ES-I3 (cell line): ENCODE data around the gene SLC17A1.

Experiments used
- H3K36me3 ChIP-seq: 2 replicates; pipeline ENCODE4 v1.6.1; 2013; ENCODE audit warnings: mild to moderate bottlenecking, low read length, control low read depth, moderate library complexity; ENCODE audit not compliant: insufficient read depth
- H3K4me1 ChIP-seq: 2 replicates; pipeline ENCODE4 v1.6.1; 2013; ENCODE audit warnings: mild to moderate bottlenecking, control low read depth, low read length; ENCODE audit not compliant: insufficient read depth
- H3K9ac ChIP-seq: 2 replicates; pipeline ENCODE4 v1.6.1; 2013; ENCODE audit warnings: low read depth, mild to moderate bottlenecking, low read length, moderate library complexity
- H3K9me3 ChIP-seq: 2 replicates; pipeline ENCODE4 v1.6.1; 2013; ENCODE audit warnings: mild to moderate bottlenecking, low read length, moderate library complexity; ENCODE audit not compliant: control insufficient read depth, insufficient read depth

The SLC17A1 gene

GRCh38 chr6:25851961-25852360 lies 20.1 kb upstream of the SLC17A1 start:
- Histone ChIP-seq H3K36me3 (no peaks in the 10 kb centered on the region), H3K9me3 (no peaks in the 10 kb centered on the region), H3K9ac (no peak overlapping the region), H3K4me1 (peaks cover 5% of the 10 kb centered on the region; the same call in 1 of the 2 replicates)

- Histone ChIP-seq H3K9ac (no peak overlapping the region), H3K9me3 (no peaks in the 10 kb centered on the region), H3K4me1 (peaks cover under 1% of the 10 kb centered on the region; the same call in 1 of the 2 replicates), H3K36me3 (no peaks in the 10 kb centered on the region)
These were observed 12.7 kb upstream of the SLC17A1 start for GRCh38 chr6:25844518-25844917.

GRCh38 chr6:25842526-25842925 lies 10.7 kb upstream of the SLC17A1 start:
- H3K4me1 ChIP-seq: no peaks in the 10 kb centered on the region
- H3K36me3 ChIP-seq: no peaks in the 10 kb centered on the region
- H3K9ac ChIP-seq: no peak overlapping the region
- no peaks in the 10 kb centered on the region for H3K9me3 ChIP-seq

- no peaks in the 10 kb centered on the region for H3K36me3 ChIP-seq
- no peak overlapping the region for H3K9ac ChIP-seq
- H3K4me1 ChIP-seq: no peaks in the 10 kb centered on the region
- H3K9me3 ChIP-seq: no peaks in the 10 kb centered on the region
These were observed 3.8 kb upstream of the SLC17A1 start for GRCh38 chr6:25835442-25836283.

- H3K9ac ChIP-seq: no peak overlapping the region
- H3K4me1 ChIP-seq: no peaks in the 10 kb centered on the region
- no peaks in the 10 kb centered on the region for H3K36me3 ChIP-seq
- no peaks in the 10 kb centered on the region for H3K9me3 ChIP-seq
These were observed 3.1 kb upstream of the SLC17A1 start for GRCh38 chr6:25834950-25835349.

GRCh38 chr6:25833136-25833535 lies 1.3 kb upstream of the SLC17A1 start:
- H3K9ac ChIP-seq: no peak overlapping the region
- H3K36me3 ChIP-seq: no peaks in the 10 kb centered on the region
- no peaks in the 10 kb centered on the region for H3K9me3 ChIP-seq
- no peaks in the 10 kb centered on the region for H3K4me1 ChIP-seq

GRCh38 chr6:25832670-25833069 lies 818 bp upstream of the SLC17A1 start:
- Histone ChIP-seq H3K4me1 (no peaks in the 10 kb centered on the region), H3K9me3 (no peaks in the 10 kb centered on the region), H3K9ac (no peak overlapping the region), H3K36me3 (no peaks in the 10 kb centered on the region)

GRCh38 chr6:25832307-25832662 lies 433 bp upstream of the SLC17A1 start:
- Histone ChIP-seq H3K9me3 (no peaks in the 10 kb centered on the region), H3K9ac (no peak overlapping the region), H3K36me3 (no peaks in the 10 kb centered on the region), H3K4me1 (no peaks in the 10 kb centered on the region)

GRCh38 chr6:25830458-25830857 lies 1.4 kb downstream of the SLC17A1 start:
- no peaks in the 10 kb centered on the region for H3K36me3 ChIP-seq
- H3K9ac ChIP-seq: no peak overlapping the region
- no peaks in the 10 kb centered on the region for H3K4me1 ChIP-seq
- no peaks in the 10 kb centered on the region for H3K9me3 ChIP-seq

- H3K9ac ChIP-seq: no peak overlapping the region
- no peaks in the 10 kb centered on the region for H3K4me1 ChIP-seq
- H3K9me3 ChIP-seq: no peaks in the 10 kb centered on the region
- no peaks in the 10 kb centered on the region for H3K36me3 ChIP-seq
These were observed 2.5 kb downstream of the SLC17A1 start for GRCh38 chr6:25829375-25829774.

GRCh38 chr6:25821341-25821740 lies 10.5 kb downstream of the SLC17A1 start:
- Histone ChIP-seq H3K4me1 (no peaks in the 10 kb centered on the region), H3K9ac (no peak overlapping the region), H3K9me3 (no peaks in the 10 kb centered on the region)

GRCh38 chr6:25816252-25816651 lies 15.6 kb downstream of the SLC17A1 start:
- Histone ChIP-seq H3K9me3 (no peaks in the 10 kb centered on the region), H3K4me1 (no peaks in the 10 kb centered on the region), H3K9ac (no peak overlapping the region)

More at GRCh38 chr6:25821341-25821740, 10.5 kb downstream of the SLC17A1 start:
- H3K36me3 ChIP-seq: no peaks in the 10 kb centered on the region

GRCh38 chr6:25815194-25815593 lies 16.7 kb downstream of the SLC17A1 start:
- H3K4me1 ChIP-seq: no peaks in the 10 kb centered on the region
- H3K9ac ChIP-seq: no peak overlapping the region
- no peaks in the 10 kb centered on the region for H3K9me3 ChIP-seq
- no peaks in the 10 kb centered on the region for H3K36me3 ChIP-seq

More at GRCh38 chr6:25816252-25816651, 15.6 kb downstream of the SLC17A1 start:
- H3K36me3 ChIP-seq: no peaks in the 10 kb centered on the region

GRCh38 chr6:25804804-25805203 lies 27.0 kb downstream of the SLC17A1 start:
- H3K36me3 ChIP-seq: no peaks in the 10 kb centered on the region
- no peak overlapping the region for H3K9ac ChIP-seq
- no peaks in the 10 kb centered on the region for H3K9me3 ChIP-seq
- no peaks in the 10 kb centered on the region for H3K4me1 ChIP-seq

GRCh38 chr6:25801436-25801835 lies 30.4 kb downstream of the SLC17A1 start:
- Histone ChIP-seq H3K4me1 (no peaks in the 10 kb centered on the region), H3K9me3 (no peaks in the 10 kb centered on the region), H3K9ac (no peak overlapping the region), H3K36me3 (no peaks in the 10 kb centered on the region)
